ENCODE results near the gene FGB.

FGB gene

GRCh38 chr4:154519214-154519613 is 43.6 kb upstream of the FGB start:
- H3K4me2 ChIP-seq (ENCODE audit: low read length), result no peak overlapping the region
- no peak overlapping the region for H3K27ac ChIP-seq (ENCODE audit: low read depth, low read length, poor library complexity, severe bottlenecking)
- TF ChIP-seq CTCF (IDR thresholded peaks at IDR 0.05; ENCODE audit: low read length) (no peak), EZH2 (IDR thresholded peaks at IDR 0.05; ENCODE audit: borderline replicate concordance, low read length) (no peak)
- no peak overlapping the region for H3K9ac ChIP-seq (ENCODE audit: low read length)
- H3K9me3 ChIP-seq (ENCODE audit: low read length), result no peaks in the 10 kb centered on the region
- H3K9me2 ChIP-seq (ENCODE audit: low read depth, low read length), result no peaks in the 10 kb centered on the region
- H4K20me1 ChIP-seq (ENCODE audit: insufficient read depth, low read length), result no peaks in the 10 kb centered on the region
- H3K4me1 ChIP-seq (ENCODE audit: insufficient read depth, low read length, severe bottlenecking), result no peaks in the 10 kb centered on the region
- no peak overlapping the region for H3K4me3 ChIP-seq (ENCODE audit: low read depth, low read length, poor library complexity, severe bottlenecking)
- no peaks in the 10 kb centered on the region for H3K36me3 ChIP-seq (ENCODE audit: insufficient read depth, low read length)
- no peaks in the 10 kb centered on the region for H3K27me3 ChIP-seq (ENCODE audit: insufficient read depth, low read length)
- no peaks in the 10 kb centered on the region for H3K79me2 ChIP-seq (ENCODE audit: insufficient read depth, low read length)
- no peaks in the 10 kb centered on the region for H3F3A ChIP-seq (ENCODE audit: insufficient read depth, low read length)
- H2AFZ ChIP-seq (ENCODE audit: low read length), result no peak overlapping the region

- no peak overlapping the region for H3K4me2 ChIP-seq (ENCODE audit: low read length)
- H3K9me3 ChIP-seq (ENCODE audit: low read length), result no peaks in the 10 kb centered on the region
- H3K4me1 ChIP-seq (ENCODE audit: insufficient read depth, low read length, severe bottlenecking), result no peaks in the 10 kb centered on the region
- H3F3A ChIP-seq (ENCODE audit: insufficient read depth, low read length), result no peaks in the 10 kb centered on the region
- H3K9ac ChIP-seq (ENCODE audit: low read length), result no peak overlapping the region
- H2AFZ ChIP-seq (ENCODE audit: low read length), result no peak overlapping the region
- no peak for TF ChIP-seq CTCF (IDR thresholded peaks at IDR 0.05; ENCODE audit: low read length)
- no peak for TF ChIP-seq EZH2 (IDR thresholded peaks at IDR 0.05; ENCODE audit: borderline replicate concordance, low read length)
- no peaks in the 10 kb centered on the region for H4K20me1 ChIP-seq (ENCODE audit: insufficient read depth, low read length)
- no peaks in the 10 kb centered on the region for H3K36me3 ChIP-seq (ENCODE audit: insufficient read depth, low read length)
- no peaks in the 10 kb centered on the region for H3K79me2 ChIP-seq (ENCODE audit: insufficient read depth, low read length)
- H3K27me3 ChIP-seq (ENCODE audit: insufficient read depth, low read length), result no peaks in the 10 kb centered on the region
- H3K27ac ChIP-seq (ENCODE audit: low read depth, low read length, poor library complexity, severe bottlenecking), result no peak overlapping the region
- H3K9me2 ChIP-seq (ENCODE audit: low read depth, low read length), result no peaks in the 10 kb centered on the region
- H3K4me3 ChIP-seq (ENCODE audit: low read depth, low read length, poor library complexity, severe bottlenecking), result no peak overlapping the region
These were observed 41.2 kb upstream of the FGB start for GRCh38 chr4:154521607-154522006.

- H3K9me3 ChIP-seq (ENCODE audit: low read length), result no peaks in the 10 kb centered on the region
- no peak overlapping the region for H3K4me3 ChIP-seq (ENCODE audit: low read depth, low read length, poor library complexity, severe bottlenecking)
- no peak overlapping the region for H3K4me2 ChIP-seq (ENCODE audit: low read length)
- TF ChIP-seq EZH2 (IDR thresholded peaks at IDR 0.05; ENCODE audit: borderline replicate concordance, low read length), result no peak
- no peaks in the 10 kb centered on the region for H3F3A ChIP-seq (ENCODE audit: insufficient read depth, low read length)
- H3K79me2 ChIP-seq (ENCODE audit: insufficient read depth, low read length), result no peaks in the 10 kb centered on the region
- no peak overlapping the region for H3K27ac ChIP-seq (ENCODE audit: low read depth, low read length, poor library complexity, severe bottlenecking)
- H3K4me1 ChIP-seq (ENCODE audit: insufficient read depth, low read length, severe bottlenecking), result no peaks in the 10 kb centered on the region
- no peak overlapping the region for H3K9ac ChIP-seq (ENCODE audit: low read length)
- H4K20me1 ChIP-seq (ENCODE audit: insufficient read depth, low read length), result no peaks in the 10 kb centered on the region
- no peaks in the 10 kb centered on the region for H3K27me3 ChIP-seq (ENCODE audit: insufficient read depth, low read length)
- H3K36me3 ChIP-seq (ENCODE audit: insufficient read depth, low read length), result no peaks in the 10 kb centered on the region
- H3K9me2 ChIP-seq (ENCODE audit: low read depth, low read length), result no peaks in the 10 kb centered on the region
- no peak overlapping the region for H2AFZ ChIP-seq (ENCODE audit: low read length)
These were observed 36.7 kb upstream of the FGB start for GRCh38 chr4:154526151-154526550.

- Histone ChIP-seq H3K9ac (ENCODE audit: low read length) (no peak overlapping the region), H3K4me2 (ENCODE audit: low read length) (no peak overlapping the region), H2AFZ (ENCODE audit: low read length) (no peak overlapping the region), H4K20me1 (ENCODE audit: insufficient read depth, low read length) (no peaks in the 10 kb centered on the region), H3K27ac (ENCODE audit: low read depth, low read length, poor library complexity, severe bottlenecking) (no peak overlapping the region), H3K79me2 (ENCODE audit: insufficient read depth, low read length) (no peaks in the 10 kb centered on the region), H3K9me2 (ENCODE audit: low read depth, low read length) (no peaks in the 10 kb centered on the region), H3K27me3 (ENCODE audit: insufficient read depth, low read length) (no peaks in the 10 kb centered on the region), H3K36me3 (ENCODE audit: insufficient read depth, low read length) (no peaks in the 10 kb centered on the region), H3K4me3 (ENCODE audit: low read depth, low read length, poor library complexity, severe bottlenecking) (no peak overlapping the region), H3K4me1 (ENCODE audit: insufficient read depth, low read length, severe bottlenecking) (no peaks in the 10 kb centered on the region), H3F3A (ENCODE audit: insufficient read depth, low read length) (no peaks in the 10 kb centered on the region), H3K9me3 (ENCODE audit: low read length) (no peaks in the 10 kb centered on the region)
- TF ChIP-seq EZH2 (IDR thresholded peaks at IDR 0.05; ENCODE audit: borderline replicate concordance, low read length) (no peak), CTCF (IDR thresholded peaks at IDR 0.05; ENCODE audit: low read length) (no peak)
These were observed 35.5 kb upstream of the FGB start for GRCh38 chr4:154527308-154527707.

All from OCI-LY1 (cell line).